ENCODE data around the gene GALNT10. TPM values are rescaled to one million over a fixed set of nuclear protein-coding genes. Genes with fewer than 3 reads are reported as not detected.

GALNT10 gene
- total RNA-seq, 1 donor from 2014 or later, result 20.6 TPM

- H3K27me3 Mint-ChIP-seq, result no peaks in the 10 kb centered on the region
- no peaks in the 10 kb centered on the region for H3K4me1 Mint-ChIP-seq (ENCODE audit: low read depth)
- DNase-seq (ENCODE audit: low spot score, unreplicated experiment), result no peak
- H3K9me3 Mint-ChIP-seq (ENCODE audit: low read depth), result no peaks in the 10 kb centered on the region
- no peak overlapping the region for H3K27ac Mint-ChIP-seq
- H3K4me3 Mint-ChIP-seq (ENCODE audit: low read depth), result no peak overlapping the region
- TF ChIP-seq CTCF (IDR thresholded peaks at IDR 0.05; ENCODE audit: unreplicated experiment), result no peak
- no peaks in the 10 kb centered on the region for H3K36me3 Mint-ChIP-seq (ENCODE audit: insufficient read depth)
Observed at GRCh38 chr5:154205441-154206117, 15.0 kb downstream of the GALNT10 start.

GRCh38 chr5:154206311-154206710 is 15.8 kb downstream of the GALNT10 start:
- DNase-seq (ENCODE audit: low spot score, unreplicated experiment), result no peak
- Mint-ChIP-seq H3K27ac (no peak overlapping the region), H3K27me3 (no peaks in the 10 kb centered on the region), H3K36me3 (ENCODE audit: insufficient read depth) (no peaks in the 10 kb centered on the region), H3K4me1 (ENCODE audit: low read depth) (no peaks in the 10 kb centered on the region), H3K4me3 (ENCODE audit: low read depth) (no peak overlapping the region), H3K9me3 (ENCODE audit: low read depth) (no peaks in the 10 kb centered on the region)
- TF ChIP-seq CTCF (IDR thresholded peaks at IDR 0.05; ENCODE audit: unreplicated experiment), result no peak

GRCh38 chr5:154207204-154207603 is 16.7 kb downstream of the GALNT10 start:
- no peaks in the 10 kb centered on the region for H3K36me3 Mint-ChIP-seq (ENCODE audit: insufficient read depth)
- no peaks in the 10 kb centered on the region for H3K9me3 Mint-ChIP-seq (ENCODE audit: low read depth)
- DNase-seq (ENCODE audit: low spot score, unreplicated experiment), result no peak
- TF ChIP-seq CTCF (IDR thresholded peaks at IDR 0.05; ENCODE audit: unreplicated experiment), result no peak
- H3K4me1 Mint-ChIP-seq (ENCODE audit: low read depth), result no peaks in the 10 kb centered on the region
- no peak overlapping the region for H3K27ac Mint-ChIP-seq
- no peaks in the 10 kb centered on the region for H3K27me3 Mint-ChIP-seq
- no peak overlapping the region for H3K4me3 Mint-ChIP-seq (ENCODE audit: low read depth)

- Mint-ChIP-seq H3K27me3 (no peaks in the 10 kb centered on the region), H3K4me1 (ENCODE audit: low read depth) (no peaks in the 10 kb centered on the region), H3K4me3 (ENCODE audit: low read depth) (no peak overlapping the region), H3K36me3 (ENCODE audit: insufficient read depth) (no peaks in the 10 kb centered on the region), H3K9me3 (ENCODE audit: low read depth) (no peaks in the 10 kb centered on the region), H3K27ac (no peak overlapping the region)
- TF ChIP-seq CTCF (IDR thresholded peaks at IDR 0.05; ENCODE audit: unreplicated experiment), result no peak
- no peak for DNase-seq (ENCODE audit: low spot score, unreplicated experiment)
Observed at GRCh38 chr5:154209591-154210081, 19.1 kb downstream of the GALNT10 start.

- H3K27me3 Mint-ChIP-seq, result no peaks in the 10 kb centered on the region
- H3K36me3 Mint-ChIP-seq (ENCODE audit: insufficient read depth), result no peaks in the 10 kb centered on the region
- H3K4me3 Mint-ChIP-seq (ENCODE audit: low read depth), result no peak overlapping the region
- H3K27ac Mint-ChIP-seq, result no peak overlapping the region
- DNase-seq (ENCODE audit: low spot score, unreplicated experiment), result no peak
- no peaks in the 10 kb centered on the region for H3K9me3 Mint-ChIP-seq (ENCODE audit: low read depth)
- no peak for TF ChIP-seq CTCF (IDR thresholded peaks at IDR 0.05; ENCODE audit: unreplicated experiment)
- no peaks in the 10 kb centered on the region for H3K4me1 Mint-ChIP-seq (ENCODE audit: low read depth)
Observed at GRCh38 chr5:154210163-154210562, 19.6 kb downstream of the GALNT10 start.

Data from progenitor cell of endocrine pancreas (in vitro differentiated cells).